IPS-18c (cell line): Measurements from ENCODE around the gene C10orf53.

Experiments used
- H3K4me3 ChIP-seq: 2 replicates; pipeline ENCODE4 v1.7.0; 2013; ENCODE audit warnings: low read depth, mild to moderate bottlenecking, low read length, moderate library complexity; ENCODE audit not compliant: insufficient read depth
- H3K9me3 ChIP-seq: one replicate; pipeline ENCODE4 v1.6.1; 2013; ENCODE audit warnings: mild to moderate bottlenecking, low read length, moderate library complexity; ENCODE audit not compliant: control insufficient read depth, insufficient read depth

The C10orf53 gene

DNA sequence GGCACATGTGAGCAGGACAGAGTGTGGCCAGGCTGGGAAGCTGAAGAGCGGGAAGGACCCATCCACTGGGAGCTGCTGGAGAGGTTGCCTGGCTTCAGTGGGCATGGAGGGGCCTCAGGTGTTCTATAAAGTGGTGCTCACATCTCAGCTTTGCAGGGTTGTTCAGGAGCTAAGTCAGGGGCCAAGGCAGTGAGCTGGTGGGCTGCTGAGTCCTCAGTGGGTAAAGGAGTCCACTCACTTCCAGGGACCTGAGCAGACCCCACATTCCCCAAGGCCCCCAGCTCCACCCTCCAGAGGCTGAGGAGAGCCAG is 28.8 kb upstream of the C10orf53 start:
- H3K4me3 ChIP-seq, result no peak overlapping the region
- H3K9me3 ChIP-seq, result peaks cover 4% of the 10 kb centered on the region

DNA sequence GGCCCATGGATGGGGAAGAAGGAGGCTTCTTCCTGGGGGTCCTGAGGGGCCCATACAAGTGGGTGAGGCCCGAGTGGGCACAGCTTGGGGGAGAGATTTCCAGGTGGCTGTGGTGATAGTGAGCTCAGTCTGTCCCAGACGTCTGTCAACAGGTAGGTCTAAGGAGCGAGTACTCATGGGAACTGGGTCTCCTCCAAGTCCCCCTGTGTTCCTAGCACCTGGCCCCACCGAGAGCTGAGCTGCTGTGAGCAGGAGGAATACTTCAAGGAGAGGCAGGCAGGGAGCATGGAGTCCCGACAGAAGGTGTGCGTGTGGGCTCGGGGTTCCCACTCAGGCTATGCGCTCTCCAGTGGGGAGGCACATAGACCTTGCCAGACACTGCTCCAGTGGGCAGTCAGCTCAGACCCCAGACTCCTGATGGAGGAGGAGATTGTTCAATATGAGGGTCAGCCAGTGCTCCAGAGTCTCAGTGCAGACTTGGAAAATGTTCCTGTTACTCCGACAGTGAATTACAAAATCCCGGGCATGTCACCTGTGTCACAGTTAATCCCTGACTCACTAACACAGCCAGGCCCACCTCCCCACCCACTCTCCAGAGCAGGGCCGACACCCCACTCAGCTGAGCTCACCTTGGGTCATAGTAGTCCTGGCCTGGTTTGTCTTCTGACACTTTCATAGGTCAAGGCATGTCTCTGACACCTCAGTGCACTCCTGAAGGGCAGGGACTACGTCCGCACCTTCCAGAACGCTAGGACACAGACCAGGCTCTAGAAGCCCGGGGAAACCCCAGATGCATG is 28.2 kb upstream of the C10orf53 start:
- H3K4me3 ChIP-seq, result no peak overlapping the region
- H3K9me3 ChIP-seq, result no peaks in the 10 kb centered on the region

DNA sequence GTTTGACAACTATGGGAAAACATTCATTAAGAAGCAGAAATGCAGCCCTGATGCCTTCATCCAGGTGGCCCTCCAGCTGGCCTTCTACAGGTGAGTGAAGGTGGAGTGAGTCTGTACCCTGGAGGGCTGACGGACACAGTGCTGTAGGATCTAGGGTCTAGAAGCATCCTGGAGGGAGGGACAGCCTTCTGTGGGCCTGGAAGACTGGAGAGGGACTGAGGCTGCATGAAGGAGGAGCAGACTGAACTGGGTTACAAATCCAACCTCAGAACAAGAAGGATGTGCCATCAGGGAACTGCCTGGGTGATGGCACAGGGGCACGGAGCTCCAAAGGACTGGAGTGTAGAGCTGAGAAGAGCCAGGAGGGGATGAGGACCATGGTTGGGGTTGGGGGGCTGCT is 27.5 kb upstream of the C10orf53 start:
- H3K9me3 ChIP-seq, result no peaks in the 10 kb centered on the region
- no peak overlapping the region for H3K4me3 ChIP-seq

GRCh38 chr10:49652421-49653272 is 26.8 kb upstream of the C10orf53 start:
- no peak overlapping the region for H3K4me3 ChIP-seq
- H3K9me3 ChIP-seq, result no peaks in the 10 kb centered on the region

DNA sequence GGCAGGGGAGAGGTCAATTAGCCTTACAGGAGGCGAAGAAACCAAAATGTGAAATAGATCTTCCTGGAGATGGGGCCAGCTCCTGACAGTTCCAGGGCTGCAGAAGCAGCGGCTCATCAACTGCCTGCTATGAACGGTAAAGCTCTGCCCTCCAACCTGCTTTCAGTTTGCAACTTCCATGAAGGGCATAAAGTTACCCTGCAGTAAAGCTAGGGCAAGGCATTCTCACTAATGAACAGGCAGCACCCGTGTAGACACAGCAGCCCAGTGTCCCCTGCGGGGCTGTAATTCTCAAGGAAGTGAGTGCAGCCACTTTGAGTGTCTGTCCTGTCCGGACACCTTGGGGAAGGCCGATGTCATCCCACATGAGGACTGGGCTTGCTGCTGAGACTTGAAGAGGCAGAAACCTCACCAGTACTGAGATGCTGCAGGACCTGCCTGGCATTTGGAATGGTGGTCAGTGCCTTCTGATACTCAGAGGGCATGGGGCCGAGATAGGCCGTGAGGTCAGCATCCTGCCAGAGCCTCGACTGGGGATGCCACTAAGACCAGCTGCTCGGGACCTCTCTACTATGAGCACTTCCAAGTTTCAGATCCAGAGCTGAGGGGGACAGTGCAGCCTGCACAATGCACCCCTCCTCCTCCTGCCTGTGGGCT is 26.1 kb upstream of the C10orf53 start:
- Histone ChIP-seq H3K4me3 (no peak overlapping the region), H3K9me3 (no peaks in the 10 kb centered on the region)

GRCh38 chr10:49654036-49654693 is 25.3 kb upstream of the C10orf53 start:
- Histone ChIP-seq H3K4me3 (no peak overlapping the region), H3K9me3 (no peaks in the 10 kb centered on the region)

DNA sequence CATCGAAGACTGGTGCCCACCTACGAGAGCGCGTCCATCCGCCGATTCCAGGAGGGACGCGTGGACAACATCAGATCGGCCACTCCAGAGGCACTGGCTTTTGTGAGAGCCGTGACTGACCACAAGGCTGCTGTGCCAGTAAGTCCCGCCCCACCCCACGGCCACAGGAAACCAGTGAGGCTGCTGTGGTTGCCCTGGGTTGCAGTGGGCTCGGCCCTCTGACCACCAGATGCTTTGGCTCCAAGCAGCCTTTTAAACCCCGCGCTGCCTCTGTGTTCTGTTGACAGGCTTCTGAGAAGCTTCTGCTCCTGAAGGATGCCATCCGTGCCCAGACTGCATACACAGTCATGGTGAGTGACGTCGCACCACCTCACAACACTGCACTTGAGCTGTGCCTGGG is 24.4 kb upstream of the C10orf53 start:
- H3K4me3 ChIP-seq, result no peak overlapping the region
- no peaks in the 10 kb centered on the region for H3K9me3 ChIP-seq

GRCh38 chr10:49656845-49657493 is 22.5 kb upstream of the C10orf53 start:
- no peaks in the 10 kb centered on the region for H3K9me3 ChIP-seq
- no peak overlapping the region for H3K4me3 ChIP-seq

GRCh38 chr10:49657606-49658005 is 21.8 kb upstream of the C10orf53 start:
- H3K9me3 ChIP-seq, result no peaks in the 10 kb centered on the region

GRCh38 chr10:49661140-49661856 is 18.2 kb upstream of the C10orf53 start:
- H3K9me3 ChIP-seq, result no peaks in the 10 kb centered on the region
- H3K4me3 ChIP-seq, result no peak overlapping the region

More at GRCh38 chr10:49657606-49658005, 21.8 kb upstream of the C10orf53 start:
- H3K4me3 ChIP-seq, result no peak overlapping the region

DNA sequence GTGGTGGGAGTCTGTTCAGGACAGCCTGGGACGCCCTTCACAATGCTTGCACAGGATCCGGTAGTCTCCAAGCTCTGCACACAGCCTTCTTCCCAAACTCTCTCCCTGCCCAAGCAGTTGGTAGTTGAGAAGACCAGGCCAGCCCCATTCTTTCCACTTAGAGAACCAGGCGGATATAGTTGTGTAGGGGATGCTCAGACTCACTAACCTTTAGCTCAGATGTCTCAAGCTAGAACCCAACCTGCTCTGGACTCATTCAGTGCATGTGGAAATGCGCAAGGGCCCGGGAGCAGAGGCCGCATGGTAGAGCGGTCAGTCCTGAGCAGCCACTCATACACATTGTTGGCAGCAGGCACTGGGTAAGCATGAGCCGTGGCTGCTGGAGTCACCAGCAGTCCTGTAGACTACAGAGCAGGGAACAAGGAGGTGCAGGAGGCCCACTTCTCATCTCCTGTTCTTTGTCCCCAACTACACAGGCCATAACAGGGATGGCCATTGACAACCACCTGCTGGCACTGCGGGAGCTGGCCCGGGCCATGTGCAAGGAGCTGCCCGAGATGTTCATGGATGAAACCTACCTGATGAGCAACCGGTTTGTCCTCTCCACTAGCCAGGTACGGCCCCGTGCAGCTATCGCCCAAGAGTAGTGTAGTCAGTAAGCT is 17.2 kb upstream of the C10orf53 start:
- Histone ChIP-seq H3K4me3 (no peak overlapping the region), H3K9me3 (no peaks in the 10 kb centered on the region)

DNA sequence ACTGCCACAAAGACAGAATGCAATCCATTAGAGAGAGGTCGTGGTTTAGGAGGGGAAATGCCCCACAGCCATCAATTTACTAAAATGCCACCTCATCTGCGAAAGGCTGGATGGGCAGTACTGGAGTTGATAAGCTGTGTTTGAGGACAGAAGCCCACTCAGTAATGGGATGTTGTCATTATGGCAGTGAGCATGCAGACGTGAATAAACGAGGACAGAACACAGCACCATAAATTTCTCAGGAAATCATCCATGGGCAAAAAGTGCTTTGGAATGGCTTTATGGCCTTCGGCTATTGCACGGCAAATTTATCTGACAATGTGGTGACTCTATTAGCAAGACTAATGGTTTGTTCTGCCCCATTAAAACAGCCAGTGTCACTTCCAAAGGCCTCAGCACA is 15.9 kb upstream of the C10orf53 start:
- H3K9me3 ChIP-seq, result no peaks in the 10 kb centered on the region
- H3K4me3 ChIP-seq, result no peak overlapping the region

- no peaks in the 10 kb centered on the region for H3K9me3 ChIP-seq
- no peak overlapping the region for H3K4me3 ChIP-seq
These were observed 15.2 kb upstream of the C10orf53 start for GRCh38 chr10:49664006-49664841.

GRCh38 chr10:49664842-49665355 is 14.6 kb upstream of the C10orf53 start:
- H3K9me3 ChIP-seq, result no peaks in the 10 kb centered on the region
- no peak overlapping the region for H3K4me3 ChIP-seq

- H3K4me3 ChIP-seq, result no peak overlapping the region
- H3K9me3 ChIP-seq, result no peaks in the 10 kb centered on the region
These were observed 13.3 kb upstream of the C10orf53 start for GRCh38 chr10:49666054-49666615.
